IMR-90 (cell line): ENCODE results near the gene RASAL1.

Experiments
- CTCF ChIP-seq: conservative IDR thresholded peaks from 2 replicates; pipeline ENCODE4 v1.5.1; 2012; ENCODE audit warnings: mild to moderate bottlenecking, low read depth, low read length, improper control_type of control experiment
- FOS ChIP-seq: fragments of 150-350 bp; IDR thresholded peaks from 2 replicates; pipeline ENCODE4 v1.6.1; 2016; ENCODE audit warnings: low read depth, low read length
- MAZ ChIP-seq: IDR thresholded peaks from 2 replicates; pipeline ENCODE4 v1.6.1; 2012; ENCODE audit warnings: low read depth, mild to moderate bottlenecking, low read length, improper control_type of control experiment, moderate library complexity, borderline replicate concordance
- POLR2A ChIP-seq: IDR thresholded peaks from 2 replicates; pipeline ENCODE4 v1.6.1; 2012; ENCODE audit warnings: mild to moderate bottlenecking, low read depth, low read length
- RFX5 ChIP-seq: IDR thresholded peaks from 2 replicates; pipeline ENCODE4 v1.8.0; 2012; ENCODE audit warnings: low read depth, mild to moderate bottlenecking, low read length, moderate library complexity

- TF ChIP-seq CTCF (no peak), POLR2A (no peak), MAZ (no peak), RFX5 (no peak), FOS (no peak)
These were observed 42.8 kb downstream of the RASAL1 start for GRCh38 chr12:113092607-113093408.
